Natural killer cell (primary cell): Measurements from ENCODE around the gene NOTCH3. TPM values are rescaled to one million over a fixed set of nuclear protein-coding genes. Genes with fewer than 3 reads are reported as not detected.

ENCODE experiments used
- ATAC-seq, 3 donors: fragments of 150-1000 bp in 2 of 3; fragments of 200-7000 bp in 1 of 3; cut with Tn5 transposase; 1 replicate in 1 of 3; 2 replicates in 2 of 3; pipeline ENCODE4 v1.10.0; 2021; ENCODE audit warnings: mild to moderate bottlenecking in 2 of 3, moderate library complexity in 2 of 3
- DNase-seq, 2 donors: peaks; one replicate each; pipeline versions ENCODE4 v3.0.0 to v3.0.0-alpha.2; 2013 to 2021; ENCODE audit warnings: mixed read lengths in 1 of 2
- H3K27ac ChIP-seq: one replicate; pipeline ENCODE4 v1.5.1; 2013; ENCODE audit warnings: mild to moderate bottlenecking, low read length
- H3K27me3 ChIP-seq: one replicate; pipeline ENCODE4 v1.6.1; 2013; ENCODE audit warnings: low read length; ENCODE audit not compliant: control insufficient read depth, insufficient read depth
- H3K36me3 ChIP-seq: one replicate; pipeline ENCODE4 v1.6.1; 2013; ENCODE audit warnings: low read length; ENCODE audit not compliant: control insufficient read depth, insufficient read depth
- H3K4me1 ChIP-seq: one replicate; pipeline ENCODE4 v1.6.1; 2013; ENCODE audit warnings: low read length; ENCODE audit not compliant: control insufficient read depth, insufficient read depth
- H3K4me3 ChIP-seq: one replicate; pipeline ENCODE4 v1.5.1; 2013; ENCODE audit warnings: low read length
- H3K9me3 ChIP-seq: one replicate; pipeline ENCODE4 v1.6.1; 2013; ENCODE audit warnings: low read length; ENCODE audit not compliant: control insufficient read depth, insufficient read depth
- H3K27ac Mint-ChIP-seq, 2 donors: one replicate each; pipeline ENCODE4 v1.8.0; 2022; ENCODE audit warnings: mild to moderate bottlenecking in 2 of 2, mixed read lengths in 2 of 2, moderate library complexity in 1 of 2
- H3K27me3 Mint-ChIP-seq, 2 donors: one replicate each; pipeline ENCODE4 v1.8.0; 2022; ENCODE audit warnings: low read depth in 2 of 2, mixed read lengths in 2 of 2
- H3K36me3 Mint-ChIP-seq: one replicate; pipeline ENCODE4 v1.8.0; 2022; ENCODE audit warnings: mixed read lengths
- H3K4me1 Mint-ChIP-seq, 2 donors: one replicate each; pipeline ENCODE4 v1.8.0; 2022; ENCODE audit warnings: mixed read lengths in 2 of 2
- H3K4me3 Mint-ChIP-seq: one replicate; pipeline ENCODE4 v1.8.0; 2022; ENCODE audit warnings: mild to moderate bottlenecking, moderate library complexity, mixed read lengths
- H3K9me3 Mint-ChIP-seq, 2 donors: one replicate each; pipeline ENCODE4 v1.8.0; 2022; ENCODE audit warnings: mixed read lengths in 2 of 2
- CTCF ChIP-seq: fragments of 200-600 bp; IDR thresholded peaks from one replicate; pipeline ENCODE4 v1.8.0; 2022; ENCODE audit warnings: antibody characterized with exemption
- WGBS: methylation state at CpG from one replicate; pipeline ENCODE4 v1.1.7; 2013; ENCODE audit warnings: missing lambda C conversion rate; ENCODE audit not compliant: insufficient coverage; 5-methylcytosine and 5-hydroxymethylcytosine counted together
- intact Hi-C: fragments of 100-400 bp; cut with micrococcal nuclease; formaldehyde crosslinking; loops from one replicate; pipeline ENCODE4 v1.14.2; 2022
- total RNA-seq, 4 donors: library from RNA; stranded (reverse); fragments of 120-200 nt in 1 of 4; gene quantifications; one replicate each; pipeline versions ENCODE4 v1.2.3 to v1.2.4, GENCODE V29; 2013 to 2022

The NOTCH3 gene
- total RNA-seq, 3 donors from 2014 or later (not counting 1 experiment from before 2014, with no cell fraction given): 0.25 to 0.26 TPM; not detected in 1

DNA sequence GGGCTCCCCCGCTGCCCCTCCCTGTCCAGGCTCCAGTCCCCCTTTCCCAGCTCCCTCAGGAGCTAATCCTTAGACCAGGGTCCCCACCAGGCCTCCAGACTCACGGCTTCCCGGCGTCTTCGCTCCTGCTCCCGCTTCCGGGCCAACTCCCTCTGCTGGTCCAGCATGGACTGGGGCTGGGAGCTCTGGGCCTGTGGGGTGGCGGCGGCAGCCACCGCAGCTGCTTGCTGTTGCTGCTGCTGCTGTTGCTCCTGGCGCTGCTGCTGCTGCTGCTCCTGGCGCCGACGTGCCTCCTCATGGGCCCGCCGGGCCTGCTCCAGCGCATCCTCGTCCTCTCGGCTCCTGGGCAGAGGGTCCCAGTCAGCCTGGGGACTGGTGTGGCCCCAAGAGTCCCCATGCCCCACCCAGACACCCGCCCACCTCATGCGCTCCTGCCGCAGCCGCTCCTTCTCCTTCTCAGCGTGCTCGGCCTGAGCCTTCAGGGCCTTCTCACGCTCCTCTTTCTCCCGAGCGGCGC lies 37.9 kb upstream of the NOTCH3 start:
- Histone ChIP-seq H3K36me3 (peaks cover 60% of the 10 kb centered on the region), H3K4me1 (no peaks in the 10 kb centered on the region), H3K27ac (no peak overlapping the region), H3K27me3 (no peaks in the 10 kb centered on the region), H3K9me3 (no peaks in the 10 kb centered on the region), H3K4me3 (no peak overlapping the region)
- DNase-seq (no peak), ATAC-seq (no peak)
- Mint-ChIP-seq H3K27me3 (peaks cover 0 to 5% of the 10 kb centered on the region in 2 donors), H3K4me3 (no peak overlapping the region), H3K27ac (no peak overlapping the region), H3K36me3 (peaks cover 13% of the 10 kb centered on the region), H3K4me1 (peaks cover 0 to 7% of the 10 kb centered on the region in 2 donors), H3K9me3 (no peaks in the 10 kb centered on the region)
- intact Hi-C loops: no loop called here
- no peak for TF ChIP-seq CTCF
- 98% methylated on average over 27 of the region's 29 CpGs for WGBS

DNA sequence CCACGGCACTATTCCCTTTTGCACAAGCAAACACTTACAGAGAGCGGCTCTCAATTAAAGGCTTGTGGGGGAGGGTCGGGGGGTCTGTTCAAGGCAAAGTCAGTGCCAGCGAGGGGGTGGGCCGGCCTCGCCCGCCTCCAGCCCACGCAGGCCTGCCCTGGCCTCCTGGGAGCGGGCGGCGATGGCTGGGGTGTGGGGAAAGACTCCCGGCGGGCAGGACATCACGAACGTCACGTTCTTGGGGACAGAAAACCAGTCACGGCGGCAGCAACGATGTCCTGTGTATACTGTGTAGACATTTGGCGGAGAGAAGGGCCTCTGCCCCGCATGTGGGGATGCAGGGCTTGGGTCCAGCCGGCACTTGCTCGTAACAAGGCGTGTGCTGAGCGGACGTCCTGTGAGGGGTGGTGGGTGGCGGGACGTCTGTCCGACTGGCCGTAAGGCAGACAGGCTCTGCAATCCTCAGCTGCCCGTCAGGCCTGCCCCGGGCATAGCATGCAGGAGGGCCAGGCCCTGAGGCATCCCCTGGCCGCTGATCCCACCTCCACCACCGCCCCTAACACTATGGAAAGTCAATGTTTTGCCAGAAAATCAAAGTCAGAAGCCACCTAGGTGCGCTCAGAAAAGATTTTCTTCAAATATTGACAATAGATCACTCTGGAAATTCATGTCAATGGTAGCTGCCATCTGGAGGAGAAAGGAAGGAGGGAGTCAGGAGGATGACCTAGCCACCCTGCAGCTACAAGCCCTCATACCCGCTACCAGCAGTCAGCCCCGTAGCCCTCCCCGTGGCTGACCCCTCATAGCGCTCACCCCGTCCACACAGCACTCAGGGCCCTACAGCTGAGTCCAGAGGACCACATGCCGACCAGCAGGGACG lies 37.2 kb upstream of the NOTCH3 start:
- H3K4me1 ChIP-seq: peaks cover 6% of the 10 kb centered on the region
- H3K36me3 ChIP-seq: peaks cover 54% of the 10 kb centered on the region
- no peak for TF ChIP-seq CTCF
- intact Hi-C loops: no loop called here
- no peak for DNase-seq
- H3K27me3 Mint-ChIP-seq: peaks cover 0 to 5% of the 10 kb centered on the region in 2 donors
- H3K9me3 Mint-ChIP-seq: no peaks in the 10 kb centered on the region
- H3K27ac Mint-ChIP-seq: no peak overlapping the region
- no peaks in the 10 kb centered on the region for H3K27me3 ChIP-seq
- peaks cover 0 to 9% of the 10 kb centered on the region in 2 donors for H3K4me1 Mint-ChIP-seq
- H3K4me3 Mint-ChIP-seq: no peak overlapping the region
- peaks cover 13% of the 10 kb centered on the region for H3K36me3 Mint-ChIP-seq
- ATAC-seq: no peak
- no peaks in the 10 kb centered on the region for H3K9me3 ChIP-seq
- whole genome bisulfite sequencing: 97% methylated on average over 42 of the region's 42 CpGs
- no peak overlapping the region for H3K4me3 ChIP-seq
- H3K27ac ChIP-seq: no peak overlapping the region

- peaks cover 8% of the 10 kb centered on the region for H3K27me3 ChIP-seq
- Mint-ChIP-seq H3K9me3 (no peaks in the 10 kb centered on the region), H3K4me1 (peaks cover 0 to 19% of the 10 kb centered on the region in 2 donors), H3K27me3 (peaks cover 0 to 9% of the 10 kb centered on the region in 2 donors), H3K4me3 (no peak overlapping the region), H3K27ac (peak overlapping the region in 1 of 2 donors; percentile 26), H3K36me3 (peaks cover 13% of the 10 kb centered on the region)
- 96% methylated on average over 8 of the region's 9 CpGs for WGBS
- no peak for ATAC-seq
- intact Hi-C loops: no loop called here
- peaks cover 47% of the 10 kb centered on the region for H3K36me3 ChIP-seq
- no peak for TF ChIP-seq CTCF
- H3K4me1 ChIP-seq: peaks cover 16% of the 10 kb centered on the region
- DNase-seq: no peak
- no peak overlapping the region for H3K4me3 ChIP-seq
- H3K27ac ChIP-seq: no peak overlapping the region
- H3K9me3 ChIP-seq: no peaks in the 10 kb centered on the region
These were observed 36.1 kb upstream of the NOTCH3 start for GRCh38 chr19:15236886-15237285.
